HT1080 (cell line): ENCODE measurements around the gene TTC7B. TPM values are rescaled to one million over a fixed set of nuclear protein-coding genes. Genes with fewer than 3 reads are reported as not detected.
A peak's percentile ranks its signal among the peaks of the same experiment; 100 is the strongest.

ENCODE experiments used
- DNase-seq: peaks from one replicate; pipeline ENCODE4 v3.0.0-alpha.2; 2015; ENCODE audit warnings: low read depth
- total RNA-seq: library from RNA; depleted of rRNA; stranded (reverse); fragments of >200 nt; shearing (Covaris generic); gene quantifications from 2 replicates; pipeline ENCODE4 v1.2.3, GENCODE V29; 2014

The TTC7B gene
- total RNA-seq, 1 experiment from 2014 or later, result 44.8 TPM

GRCh38 chr14:90714811-90715210, 101.4 kb downstream of the TTC7B start:
- no peak for DNase-seq

GRCh38 chr14:90704738-90705392, 111.4 kb downstream of the TTC7B start:
- DNase-seq, result no peak

GRCh38 chr14:90703841-90704737, 112.1 kb downstream of the TTC7B start:
- no peak for DNase-seq

- no peak for DNase-seq
Measured at GRCh38 chr14:90700933-90701776, 115.1 kb downstream of the TTC7B start.

- DNase-seq, result no peak
Measured at GRCh38 chr14:90699016-90699415, 117.2 kb downstream of the TTC7B start.

- DNase-seq, result no peak
Measured at GRCh38 chr14:90698379-90698869, 117.8 kb downstream of the TTC7B start.

- peak; percentile 61 for DNase-seq
Measured at GRCh38 chr14:90697577-90698206, 118.5 kb downstream of the TTC7B start.

GRCh38 chr14:90697132-90697531, 119.1 kb downstream of the TTC7B start:
- no peak for DNase-seq

- DNase-seq, result no peak
Measured at GRCh38 chr14:90696720-90697119, 119.5 kb downstream of the TTC7B start.

GRCh38 chr14:90695997-90696660, 120.1 kb downstream of the TTC7B start:
- DNase-seq, result no peak

- DNase-seq, result peak; percentile 55
Measured at GRCh38 chr14:90693413-90693812, 122.8 kb downstream of the TTC7B start.

- DNase-seq, result peak; percentile 64
Measured at GRCh38 chr14:90692826-90693225, 123.4 kb downstream of the TTC7B start.

GRCh38 chr14:90692061-90692460, 124.2 kb downstream of the TTC7B start:
- DNase-seq, result no peak

GRCh38 chr14:90691627-90692026, 124.6 kb downstream of the TTC7B start:
- no peak for DNase-seq

GRCh38 chr14:90687680-90688079, 128.6 kb downstream of the TTC7B start:
- no peak for DNase-seq

- DNase-seq, result no peak
Measured at GRCh38 chr14:90682615-90683014, 133.6 kb downstream of the TTC7B start.

GRCh38 chr14:90681929-90682328, 134.3 kb downstream of the TTC7B start:
- no peak for DNase-seq

- no peak for DNase-seq
Measured at GRCh38 chr14:90678846-90679362, 137.3 kb downstream of the TTC7B start.

- no peak for DNase-seq
Measured at GRCh38 chr14:90678420-90678819, 137.8 kb downstream of the TTC7B start.

- peak; percentile 79 for DNase-seq
Measured at GRCh38 chr14:90677484-90678050, 138.7 kb downstream of the TTC7B start.
